HG03039 (cell line): ENCODE data around the gene ALG10.
"Not testable (repeated sequence)": the region's sequence is repeated elsewhere in the genome, so short reads cannot be mapped to it uniquely, and the experiment has no call there.

ENCODE experiments used
- ATAC-seq: cut with Tn5 transposase; IDR thresholded peaks from one replicate; pipeline ENCODE4 v1.9.1; 2021; ENCODE audit warnings: mild to moderate bottlenecking, moderate library complexity; ENCODE audit not compliant: unreplicated experiment

ALG10 gene

GRCh38 chr12:34022079-34022830 lies at the start of gene ALG10:
ALG10 (plus strand) TSS chr12:34022496; CDS start chr12:34022600, 104 bp downstream.
- peak; percentile 100 for ATAC-seq

GRCh38 chr12:33972884-33973283 lies 49.4 kb upstream of the ALG10 start:
- not testable (repeated sequence) for ATAC-seq

GRCh38 chr12:33977887-33978286 lies 44.4 kb upstream of the ALG10 start:
- no peak for ATAC-seq

GRCh38 chr12:33988197-33988805 lies 34.0 kb upstream of the ALG10 start:
- no peak for ATAC-seq

GRCh38 chr12:33988913-33989312 lies 33.4 kb upstream of the ALG10 start:
- no peak for ATAC-seq

- no peak for ATAC-seq
Observed at GRCh38 chr12:33994857-33995808, 27.2 kb upstream of the ALG10 start.

GRCh38 chr12:34008835-34009234 lies 13.5 kb upstream of the ALG10 start:
- not testable (repeated sequence) for ATAC-seq

GRCh38 chr12:34016361-34016760 lies 5.9 kb upstream of the ALG10 start:
- ATAC-seq = no peak

- ATAC-seq = no peak
Observed at GRCh38 chr12:34021071-34021470, 1.2 kb upstream of the ALG10 start.

GRCh38 chr12:34027661-34028060 lies 5.4 kb downstream of the ALG10 start:
- not testable (repeated sequence) for ATAC-seq

GRCh38 chr12:34030591-34030990 lies 8.3 kb downstream of the ALG10 start:
- ATAC-seq = no peak

- no peak for ATAC-seq
Observed at GRCh38 chr12:34033628-34034296, 11.5 kb downstream of the ALG10 start.

GRCh38 chr12:34038357-34038756 lies 16.1 kb downstream of the ALG10 start:
- ATAC-seq = not testable (repeated sequence)

- ATAC-seq = no peak
Observed at GRCh38 chr12:34046570-34046969, 24.3 kb downstream of the ALG10 start.

GRCh38 chr12:34047855-34048254 lies 25.6 kb downstream of the ALG10 start:
- not testable (repeated sequence) for ATAC-seq

GRCh38 chr12:34048714-34049113 lies 26.4 kb downstream of the ALG10 start:
- no peak for ATAC-seq

GRCh38 chr12:34051486-34051885 lies 29.2 kb downstream of the ALG10 start:
- ATAC-seq = no peak

- ATAC-seq = no peak
Observed at GRCh38 chr12:34054938-34055337, 32.6 kb downstream of the ALG10 start.
